Measurements from ENCODE around the gene CXCL12. TPM values are rescaled to one million over a fixed set of nuclear protein-coding genes. Genes with fewer than 3 reads are reported as not detected.

Gene CXCL12
- polyA plus RNA-seq, 1 of the 3 experiments (the other 2 are of a cell fraction), result 4.7 TPM

GRCh38 chr10:44386546-44387052 is 1.7 kb upstream of the CXCL12 start (continued):
- no peak for TF ChIP-seq CHD2 (IDR thresholded peaks at IDR 0.05; ENCODE audit: low read length, partially characterized antibody)
- TF ChIP-seq IRF3 (IDR thresholded peaks at IDR 0.05; ENCODE audit: low read depth, low read length), result no peak
- TF ChIP-seq POLR2AphosphoS5 (IDR thresholded peaks at IDR 0.05; ENCODE audit: low read depth, low read length), result no peak
- no peak for TF ChIP-seq FOSL2 (IDR thresholded peaks at IDR 0.05; ENCODE audit: borderline replicate concordance, low read depth)
- no peak for TF ChIP-seq MAX (IDR thresholded peaks at IDR 0.05; ENCODE audit: low read depth)
- TF ChIP-seq REST (IDR thresholded peaks at IDR 0.05; ENCODE audit: low read depth, low read length), result no peak
- peak; percentile 91 for TF ChIP-seq RAD21 (IDR thresholded peaks at IDR 0.05; ENCODE audit: low read length)
- no peak for TF ChIP-seq TAF1 (IDR thresholded peaks at IDR 0.05; ENCODE audit: borderline replicate concordance, low read depth, low read length)
- TF ChIP-seq MEF2A (IDR thresholded peaks at IDR 0.05; ENCODE audit: borderline replicate concordance, low read depth), result no peak
- peak; percentile 95 for TF ChIP-seq SMC3 (IDR thresholded peaks at IDR 0.05; ENCODE audit: low read depth, low read length)
- TF ChIP-seq USF2 (IDR thresholded peaks at IDR 0.05; ENCODE audit: borderline replicate concordance, low read depth, low read length), result no peak
- no peak for TF ChIP-seq FOXM1 (IDR thresholded peaks at IDR 0.05; ENCODE audit: low read depth)
- no peak for TF ChIP-seq GATA2 (CRISPR knock-in tag; IDR thresholded peaks at IDR 0.05)
- no peak for TF ChIP-seq TEAD4 (IDR thresholded peaks at IDR 0.05; ENCODE audit: borderline replicate concordance, insufficient read depth)
- TF ChIP-seq NRF1 (IDR thresholded peaks at IDR 0.05; ENCODE audit: low read depth, low read length), result peak; percentile 28; the same call in 1 of the 2 replicates
